COLO668 (cell line): ENCODE data around the gene PLCH2.
A peak's percentile ranks its signal among the peaks of the same experiment; 100 is the strongest.
"Not testable (repeated sequence)": the region's sequence is repeated elsewhere in the genome, so short reads cannot be mapped to it uniquely, and the experiment has no call there.

Source experiments
- DNase-seq: peaks from one replicate; lab custom pipeline; 2025; ENCODE audit not compliant: unreplicated experiment; lab: John Stamatoyannopoulos, UW

The PLCH2 gene

DNA sequence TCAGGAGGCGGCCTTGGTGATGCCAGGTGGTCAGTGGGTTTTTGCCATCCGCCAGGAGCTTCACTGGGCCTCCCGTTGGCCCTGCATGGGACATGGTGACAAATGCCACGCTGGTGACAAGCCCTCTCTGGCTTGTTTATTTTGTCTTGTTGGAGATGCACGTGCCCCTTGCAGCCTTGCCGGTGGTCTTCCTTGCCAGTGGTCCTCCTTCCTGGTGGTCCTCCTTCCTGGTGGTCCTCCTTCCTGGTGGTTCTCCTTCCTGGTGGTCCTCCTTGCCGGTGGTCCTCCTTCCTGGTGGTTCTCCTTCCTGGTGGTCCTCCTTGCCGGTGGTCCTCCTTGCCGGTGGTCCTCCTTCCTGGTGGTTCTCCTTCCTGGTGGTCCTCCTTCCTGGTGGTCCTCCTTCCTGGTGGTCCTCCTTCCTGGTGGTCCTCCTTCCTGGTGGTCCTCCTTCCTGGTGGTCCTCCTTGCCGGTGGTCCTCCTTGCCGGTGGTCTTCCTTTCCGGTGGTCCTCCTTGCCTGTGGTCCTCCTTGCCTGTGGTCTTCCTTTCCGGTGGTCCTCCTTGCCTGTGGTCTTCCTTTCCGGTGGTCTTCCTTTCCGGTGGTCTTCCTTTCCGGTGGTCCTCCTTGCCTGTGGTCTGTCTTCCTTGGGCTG, 16.9 kb upstream of the PLCH2 start:
- DNase-seq: not testable (repeated sequence)

GRCh38 chr1:2459757-2460156, 16.3 kb upstream of the PLCH2 start:
- DNase-seq: peak; percentile 41

GRCh38 chr1:2460203-2460602, 15.9 kb upstream of the PLCH2 start:
- peak; percentile 26 for DNase-seq

DNA sequence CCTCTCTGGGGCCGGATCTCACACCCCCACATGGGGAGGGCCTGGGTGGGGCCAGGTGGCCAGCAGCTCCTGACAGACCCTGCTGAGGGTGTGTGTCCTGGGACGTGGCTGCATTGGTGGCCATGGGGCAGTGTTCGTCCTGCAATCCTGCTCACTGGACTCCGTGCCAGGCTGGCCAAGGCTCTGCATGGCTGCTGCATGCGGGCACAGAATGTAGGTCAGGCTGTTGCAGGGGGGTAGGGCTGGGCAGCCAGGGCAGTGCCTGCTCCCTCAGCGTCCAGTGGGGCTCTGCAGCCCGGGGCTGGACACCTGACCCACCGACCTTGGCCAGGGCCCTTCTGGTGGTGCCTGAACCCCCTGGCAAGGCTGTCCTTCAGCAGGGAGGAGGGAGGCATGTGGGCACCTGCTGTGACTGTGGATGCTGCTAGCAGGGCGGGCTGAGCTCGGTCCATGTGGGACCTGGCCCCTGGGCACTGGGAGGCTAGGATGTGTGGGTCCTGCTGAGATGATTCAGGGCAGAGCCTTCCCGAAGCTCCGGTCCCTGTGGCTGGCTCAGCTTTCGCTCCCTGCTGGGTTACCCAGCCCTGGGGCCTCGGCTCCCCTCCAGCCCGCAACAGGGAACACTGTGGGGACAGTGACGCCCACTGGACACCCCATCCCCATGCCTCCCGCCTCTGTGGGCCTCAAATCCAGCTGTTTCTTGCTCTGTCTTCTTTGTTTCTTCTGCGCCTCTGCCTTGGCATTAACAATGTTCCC, 14.9 kb upstream of the PLCH2 start:
- no peak for DNase-seq

DNA sequence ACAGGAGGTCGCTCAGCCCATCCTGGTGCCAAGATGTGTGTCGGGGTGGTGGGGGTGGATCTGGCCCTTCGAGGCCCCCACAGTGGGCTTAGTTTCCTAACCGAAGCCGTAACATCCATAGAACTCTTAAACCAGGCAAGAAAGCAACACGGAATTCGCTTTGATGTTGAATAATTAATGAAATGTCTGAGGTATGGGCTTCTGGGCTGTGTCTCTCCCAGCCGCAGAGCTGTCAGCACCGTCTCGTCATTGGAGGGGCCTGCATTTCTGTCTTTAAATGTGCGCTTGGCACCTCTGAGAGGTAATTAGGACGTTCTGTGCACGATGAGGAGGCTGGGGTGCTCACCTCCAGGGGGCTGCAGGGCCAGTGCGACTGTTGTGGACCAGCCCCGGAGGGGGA, 13.3 kb upstream of the PLCH2 start:
- no peak for DNase-seq

GRCh38 chr1:2463396-2463795, 12.7 kb upstream of the PLCH2 start:
- DNase-seq: peak; percentile 41

- no peak for DNase-seq
Measured at GRCh38 chr1:2465371-2466269, 10.5 kb upstream of the PLCH2 start.

GRCh38 chr1:2466270-2466665, 9.8 kb upstream of the PLCH2 start:
- peak; percentile 64 for DNase-seq

- peak; percentile 27 for DNase-seq
Measured at GRCh38 chr1:2466958-2467554, 9.0 kb upstream of the PLCH2 start.

DNA sequence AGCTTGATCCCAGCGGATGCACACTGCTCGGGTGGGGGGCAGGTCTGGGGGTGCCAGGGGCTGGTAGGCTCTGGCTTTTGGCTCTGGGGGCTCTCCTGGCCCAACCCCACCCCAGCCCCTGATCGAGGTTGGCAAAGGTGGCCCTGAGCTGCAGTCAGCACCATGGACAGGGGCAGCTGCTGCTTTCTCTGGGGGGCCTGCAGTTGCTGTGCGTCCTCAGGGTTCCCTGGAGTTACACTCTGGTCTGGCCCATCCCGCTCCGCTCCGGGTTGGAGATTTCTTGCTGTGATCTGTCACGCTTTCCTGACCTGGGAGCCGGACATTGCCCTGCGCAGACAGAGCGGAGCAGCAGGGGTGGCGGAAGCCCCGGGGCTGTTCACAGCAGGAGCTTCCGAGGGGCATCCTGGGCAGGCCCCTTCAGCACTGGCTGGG, 8.0 kb upstream of the PLCH2 start:
- no peak for DNase-seq

DNA sequence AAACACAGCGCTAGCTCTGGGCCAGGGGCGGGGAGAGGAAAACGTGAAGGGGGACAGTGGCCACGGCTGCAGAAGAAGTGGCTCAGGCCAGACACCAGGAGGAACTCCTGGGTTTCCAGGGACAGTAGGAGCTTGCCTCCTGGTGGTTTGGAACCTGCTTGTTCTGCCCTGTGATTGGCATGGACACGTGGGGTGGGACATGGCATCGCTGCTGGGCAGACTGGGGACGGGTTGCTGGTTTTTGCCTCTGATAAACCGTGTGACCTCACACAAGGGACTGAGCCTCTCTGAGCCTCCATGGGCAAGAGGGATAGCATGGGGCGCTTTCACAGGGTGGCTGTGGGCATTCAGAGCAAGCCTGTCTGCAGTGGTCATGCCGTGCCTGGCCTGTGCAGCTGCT, 7.5 kb upstream of the PLCH2 start:
- no peak for DNase-seq

DNA sequence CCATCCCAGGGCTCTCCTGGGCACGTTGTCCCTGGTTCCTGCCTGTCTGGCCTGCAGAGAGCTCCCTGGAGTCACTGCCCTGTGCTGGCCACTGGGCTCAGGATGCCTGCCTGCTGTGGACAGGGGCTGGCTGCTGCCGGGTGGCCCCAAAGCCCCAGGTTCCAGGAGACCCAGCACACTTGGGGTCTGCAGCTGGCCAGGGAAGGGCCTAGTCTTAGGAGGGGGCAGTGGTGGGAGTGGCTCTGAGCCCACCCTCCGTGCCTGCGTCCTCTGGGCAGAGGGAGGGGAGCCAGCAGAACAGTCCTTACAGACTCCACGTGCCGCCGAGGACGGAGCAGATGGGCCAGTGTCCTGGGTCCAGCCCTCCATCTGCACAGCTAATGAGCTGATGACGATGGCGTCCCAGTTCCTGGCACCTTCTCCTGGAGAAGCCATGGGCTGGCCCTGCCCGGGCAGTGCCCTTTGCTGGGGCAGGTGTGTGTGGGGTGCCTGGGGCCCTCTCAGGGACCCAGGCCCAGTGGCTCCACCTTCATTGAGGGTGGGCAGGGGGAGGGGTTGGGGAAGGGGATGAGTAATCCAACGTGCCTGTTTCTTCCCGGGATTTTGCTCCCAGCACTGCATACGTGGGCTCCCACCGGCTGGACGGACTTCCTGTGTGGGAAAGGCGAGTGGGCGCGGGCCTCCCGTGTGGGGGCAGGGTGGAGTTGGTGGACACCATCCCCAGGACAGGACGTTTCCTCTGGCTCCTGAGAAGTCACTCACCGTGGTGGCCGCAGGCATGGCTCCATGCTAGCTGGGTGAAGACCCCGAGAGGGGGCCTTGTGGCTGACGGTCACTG, 6.8 kb upstream of the PLCH2 start:
- no peak for DNase-seq

DNA sequence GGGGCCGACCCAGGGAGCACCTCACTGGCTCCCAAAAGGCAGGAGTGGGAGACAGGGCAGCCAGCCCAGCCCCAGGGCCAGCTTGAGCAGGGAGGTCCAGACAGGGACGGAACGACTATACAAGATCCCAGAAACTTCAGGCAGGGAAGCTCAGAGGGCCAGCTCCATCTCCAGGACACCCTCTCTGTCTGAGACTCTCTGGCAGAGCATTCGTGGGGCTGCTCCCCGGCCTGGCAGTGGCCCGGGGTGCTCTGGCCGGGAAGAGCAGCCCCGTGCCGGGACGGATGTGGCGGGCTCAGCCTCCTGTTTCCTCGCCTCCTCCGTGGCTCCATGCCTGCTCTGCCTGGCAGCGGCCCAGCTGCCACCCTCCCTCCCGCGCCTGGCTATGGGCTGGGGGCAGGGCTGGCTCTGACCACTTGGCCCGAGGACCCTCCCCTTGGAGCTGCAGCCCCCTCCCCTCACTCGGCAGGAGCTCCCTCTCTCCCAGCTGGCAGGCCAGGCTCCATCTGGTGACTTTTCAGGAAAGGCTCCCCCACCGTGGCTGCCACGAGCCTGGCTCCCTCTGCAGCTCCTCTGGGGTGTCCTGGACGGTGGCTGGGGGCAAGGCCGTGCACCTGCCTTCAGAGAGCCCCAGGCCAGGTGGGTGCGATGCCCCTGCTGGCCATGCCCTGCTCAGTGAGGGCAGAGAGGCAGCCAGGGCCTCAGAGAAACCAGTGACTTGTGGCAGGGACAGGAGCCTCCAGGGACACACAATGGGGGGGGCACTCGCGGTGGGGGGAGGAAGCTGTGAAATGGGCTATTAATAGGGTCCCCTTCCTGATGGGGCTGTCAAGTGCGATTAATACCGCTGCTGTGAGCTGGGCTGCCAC, 5.6 kb upstream of the PLCH2 start:
- no peak for DNase-seq

DNA sequence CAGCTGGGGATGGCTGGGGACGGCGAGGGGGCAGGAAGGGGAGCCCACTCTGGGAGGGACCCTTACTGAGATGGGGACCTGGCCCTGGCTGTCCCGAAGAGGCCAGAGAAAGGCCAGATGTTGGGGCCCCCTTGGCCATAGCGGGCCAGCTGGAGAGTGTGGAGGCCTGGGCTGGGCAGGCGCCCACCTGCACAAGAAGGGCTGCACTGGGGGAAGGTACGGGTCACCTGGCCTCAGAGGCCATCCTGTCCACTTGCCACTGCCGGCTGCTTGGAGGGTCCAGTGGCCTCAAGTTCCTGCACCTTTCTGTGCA, 5.0 kb upstream of the PLCH2 start:
- DNase-seq: no peak

GRCh38 chr1:2471587-2472001, 4.5 kb upstream of the PLCH2 start:
- no peak for DNase-seq

GRCh38 chr1:2472109-2472508, 4.0 kb upstream of the PLCH2 start:
- DNase-seq: no peak

DNA sequence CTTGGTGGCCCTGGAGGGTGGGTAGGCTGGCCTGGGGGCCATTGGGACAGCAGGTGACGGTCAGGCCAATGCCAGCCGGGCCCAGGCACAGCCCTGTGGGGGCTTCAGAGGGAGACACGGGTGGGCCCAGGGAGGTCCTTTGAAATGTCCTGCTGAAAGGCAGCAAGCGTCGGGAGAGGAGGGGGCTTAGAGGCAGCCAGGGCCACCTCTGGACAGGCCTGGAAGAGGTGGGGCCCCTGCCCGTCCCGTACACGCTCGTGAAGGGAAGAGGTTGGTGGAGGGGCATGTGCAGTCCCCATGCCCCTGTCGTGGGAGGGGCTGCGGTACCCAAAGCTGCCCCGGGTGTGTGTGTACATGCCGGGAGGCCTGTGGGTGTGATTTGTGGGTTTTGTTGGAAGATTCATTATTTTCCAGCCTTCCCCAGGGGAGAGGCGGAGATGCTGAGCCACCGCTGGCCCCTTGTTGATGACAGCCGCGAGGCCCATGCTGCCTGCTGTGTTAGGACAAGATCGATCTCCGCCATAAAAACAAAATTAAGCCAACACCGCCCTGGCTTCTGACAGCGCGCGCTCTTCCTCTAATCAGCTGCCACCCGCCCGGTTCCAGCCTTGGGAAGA, 3.4 kb upstream of the PLCH2 start:
- DNase-seq: no peak

DNA sequence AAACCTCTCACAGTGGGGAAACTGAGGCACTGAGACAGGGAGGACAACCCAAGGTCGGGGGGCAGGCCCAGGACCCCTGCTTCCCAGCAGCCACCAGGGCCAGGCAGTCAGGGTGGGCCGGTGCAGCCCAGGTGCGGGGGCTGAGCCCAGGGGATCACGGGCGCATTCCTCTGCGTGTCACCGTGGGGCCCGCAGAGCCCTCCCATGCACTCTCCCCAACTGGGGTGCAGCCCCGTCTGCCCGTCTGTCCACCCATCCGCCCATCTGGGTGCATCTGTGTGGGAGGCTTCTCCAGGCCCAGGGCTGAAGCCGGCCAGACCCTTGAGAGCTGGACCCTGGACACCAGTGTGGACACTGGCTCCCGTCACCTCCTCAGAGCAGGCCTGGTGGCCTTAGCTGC, 2.9 kb upstream of the PLCH2 start:
- no peak for DNase-seq
